Activated CD4-positive, CD25-positive, alpha-beta regulatory T cell treated with anti-CD3 and anti-CD28 coated beads, Interleukin-2, amount 50 U/mL, for 72 hours (primary cell): Measurements from ENCODE around the gene AKAP10.
A peak's percentile ranks its signal among the peaks of the same experiment; 100 is the strongest.
"Not testable (repeated sequence)": the region's sequence is repeated elsewhere in the genome, so short reads cannot be mapped to it uniquely, and the experiment has no call there.

Experiments used
- DNase-seq: peaks from one replicate; pipeline ENCODE4 v3.0.0; 2021

Gene AKAP10, protein sequence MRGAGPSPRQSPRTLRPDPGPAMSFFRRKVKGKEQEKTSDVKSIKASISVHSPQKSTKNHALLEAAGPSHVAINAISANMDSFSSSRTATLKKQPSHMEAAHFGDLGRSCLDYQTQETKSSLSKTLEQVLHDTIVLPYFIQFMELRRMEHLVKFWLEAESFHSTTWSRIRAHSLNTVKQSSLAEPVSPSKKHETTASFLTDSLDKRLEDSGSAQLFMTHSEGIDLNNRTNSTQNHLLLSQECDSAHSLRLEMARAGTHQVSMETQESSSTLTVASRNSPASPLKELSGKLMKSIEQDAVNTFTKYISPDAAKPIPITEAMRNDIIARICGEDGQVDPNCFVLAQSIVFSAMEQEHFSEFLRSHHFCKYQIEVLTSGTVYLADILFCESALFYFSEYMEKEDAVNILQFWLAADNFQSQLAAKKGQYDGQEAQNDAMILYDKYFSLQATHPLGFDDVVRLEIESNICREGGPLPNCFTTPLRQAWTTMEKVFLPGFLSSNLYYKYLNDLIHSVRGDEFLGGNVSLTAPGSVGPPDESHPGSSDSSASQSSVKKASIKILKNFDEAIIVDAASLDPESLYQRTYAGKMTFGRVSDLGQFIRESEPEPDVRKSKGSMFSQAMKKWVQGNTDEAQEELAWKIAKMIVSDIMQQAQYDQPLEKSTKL

DNA sequence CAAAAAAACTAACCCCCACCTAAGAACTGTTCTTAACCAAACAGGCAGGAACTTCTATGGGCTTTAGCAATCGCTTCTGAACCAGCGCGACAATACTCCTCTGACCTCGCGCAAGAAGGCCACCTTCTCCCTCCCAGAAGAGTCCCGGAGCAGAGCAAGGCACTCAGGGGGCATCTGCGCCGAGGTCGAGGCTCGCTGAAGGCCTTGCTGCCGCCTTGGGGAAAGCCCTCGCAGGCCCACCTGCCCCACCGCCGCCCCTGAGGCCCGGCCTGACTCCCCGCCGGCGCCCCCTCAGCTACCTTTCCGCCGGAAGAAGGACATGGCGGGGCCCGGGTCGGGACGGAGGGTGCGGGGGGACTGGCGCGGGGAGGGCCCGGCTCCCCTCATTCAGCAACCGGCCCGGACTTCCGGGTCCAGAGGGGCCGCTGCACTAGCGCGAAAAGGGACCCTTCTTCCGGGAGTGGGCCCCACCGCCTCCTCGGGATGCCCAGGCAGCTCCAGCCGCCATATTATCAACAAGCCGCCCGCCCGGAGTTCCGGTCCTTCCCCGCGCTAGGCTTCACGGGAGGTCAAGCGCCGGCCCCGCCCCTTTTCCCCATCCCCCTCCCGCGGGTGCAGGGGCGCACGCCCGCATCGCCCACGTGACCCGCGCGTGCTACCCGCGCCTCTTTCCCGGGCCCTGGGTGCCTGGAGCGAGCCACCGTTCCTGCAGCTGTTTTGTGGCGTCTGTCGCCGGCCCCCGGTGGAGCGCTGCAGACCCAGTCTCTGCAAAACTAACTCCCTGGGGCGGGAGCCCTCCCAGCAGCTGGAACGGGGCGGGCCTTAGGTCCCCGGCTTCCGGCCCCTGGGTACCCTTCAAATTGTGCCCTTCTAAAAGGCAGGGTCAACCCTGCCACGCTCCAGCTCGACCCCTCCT lies at the start of gene AKAP10:
AKAP10 (minus strand) TSS at position 536 of the 916 bp plus-strand sequence; CDS start at position 387, 149 bp downstream.
- peak; percentile 96 for DNase-seq

- DNase-seq, result no peak
Observed at GRCh38 chr17:20026960-20027359, 49.3 kb upstream of the AKAP10 start.

GRCh38 chr17:20022701-20023100 lies 45.1 kb upstream of the AKAP10 start:
- no peak for DNase-seq

DNA sequence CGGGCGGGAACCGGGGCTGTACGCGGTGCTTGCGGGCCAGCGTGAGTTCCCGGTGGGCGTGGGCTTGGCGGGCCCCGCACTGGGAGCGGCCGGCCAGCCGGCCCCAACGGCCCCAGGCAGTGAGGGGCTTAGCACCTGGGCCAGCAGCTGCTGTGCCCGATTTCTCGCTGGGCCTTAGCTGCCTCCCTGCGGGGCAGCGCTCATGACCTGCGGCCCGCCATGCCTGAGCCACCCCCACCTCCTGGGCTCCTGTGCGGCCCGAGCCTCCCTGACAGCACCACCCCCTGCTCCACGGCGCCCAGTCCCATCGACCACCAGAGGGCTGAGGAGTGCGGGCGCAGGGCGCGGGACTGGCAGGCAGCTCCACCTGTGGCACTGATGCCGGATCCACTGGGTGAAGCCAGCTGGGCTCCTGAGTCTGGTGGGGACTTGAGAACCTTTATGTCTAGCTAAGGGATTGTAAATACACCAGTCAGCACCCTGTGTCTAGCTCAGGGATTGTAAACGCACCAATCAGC lies 38.9 kb upstream of the AKAP10 start:
- DNase-seq, result not testable (repeated sequence)

DNA sequence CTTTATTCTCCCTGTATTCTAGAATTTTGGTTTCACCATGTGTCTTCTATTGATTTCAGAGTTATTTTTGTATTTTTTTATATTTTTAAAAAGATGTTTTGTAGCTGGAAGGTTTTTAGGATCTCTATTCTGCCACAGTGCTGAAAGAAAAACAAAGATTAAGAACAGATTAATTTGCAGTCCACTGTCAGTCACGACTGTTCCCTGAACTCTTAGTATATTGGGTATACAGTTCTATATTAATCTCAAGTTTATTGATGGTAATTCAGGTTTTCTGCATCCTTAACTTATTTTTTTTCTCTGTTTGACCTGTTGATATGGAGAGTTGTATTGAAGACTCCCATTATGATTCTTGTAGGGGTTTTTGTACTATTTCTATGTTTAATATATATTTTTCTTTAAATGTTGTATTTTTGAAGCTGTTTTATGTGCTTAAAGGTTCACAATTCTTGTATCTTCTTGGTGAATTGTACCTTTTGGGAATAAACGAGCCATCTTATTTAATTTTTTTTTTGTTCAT lies 34.4 kb upstream of the AKAP10 start:
- DNase-seq, result no peak

DNA sequence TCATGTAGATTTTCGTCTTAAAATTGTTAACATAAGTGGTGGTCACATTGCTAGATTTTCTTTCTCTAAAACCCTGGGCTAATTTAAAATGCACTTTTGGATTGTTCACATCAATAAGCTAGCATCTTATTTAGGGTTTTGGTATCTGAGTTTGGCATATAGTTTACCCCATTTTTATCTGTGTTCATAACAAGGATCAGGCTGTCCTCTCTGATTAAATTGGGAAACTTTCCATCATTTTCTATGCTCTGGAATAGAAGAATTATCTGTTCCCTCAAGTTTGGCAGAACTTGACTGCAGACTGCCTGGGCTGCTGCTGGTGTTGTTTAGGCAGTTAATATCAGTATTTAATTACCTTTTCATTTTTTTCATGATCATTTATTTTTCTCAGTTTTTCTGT lies 33.3 kb upstream of the AKAP10 start:
- no peak for DNase-seq

- no peak for DNase-seq
Observed at GRCh38 chr17:20010099-20010863, 32.7 kb upstream of the AKAP10 start.

DNA sequence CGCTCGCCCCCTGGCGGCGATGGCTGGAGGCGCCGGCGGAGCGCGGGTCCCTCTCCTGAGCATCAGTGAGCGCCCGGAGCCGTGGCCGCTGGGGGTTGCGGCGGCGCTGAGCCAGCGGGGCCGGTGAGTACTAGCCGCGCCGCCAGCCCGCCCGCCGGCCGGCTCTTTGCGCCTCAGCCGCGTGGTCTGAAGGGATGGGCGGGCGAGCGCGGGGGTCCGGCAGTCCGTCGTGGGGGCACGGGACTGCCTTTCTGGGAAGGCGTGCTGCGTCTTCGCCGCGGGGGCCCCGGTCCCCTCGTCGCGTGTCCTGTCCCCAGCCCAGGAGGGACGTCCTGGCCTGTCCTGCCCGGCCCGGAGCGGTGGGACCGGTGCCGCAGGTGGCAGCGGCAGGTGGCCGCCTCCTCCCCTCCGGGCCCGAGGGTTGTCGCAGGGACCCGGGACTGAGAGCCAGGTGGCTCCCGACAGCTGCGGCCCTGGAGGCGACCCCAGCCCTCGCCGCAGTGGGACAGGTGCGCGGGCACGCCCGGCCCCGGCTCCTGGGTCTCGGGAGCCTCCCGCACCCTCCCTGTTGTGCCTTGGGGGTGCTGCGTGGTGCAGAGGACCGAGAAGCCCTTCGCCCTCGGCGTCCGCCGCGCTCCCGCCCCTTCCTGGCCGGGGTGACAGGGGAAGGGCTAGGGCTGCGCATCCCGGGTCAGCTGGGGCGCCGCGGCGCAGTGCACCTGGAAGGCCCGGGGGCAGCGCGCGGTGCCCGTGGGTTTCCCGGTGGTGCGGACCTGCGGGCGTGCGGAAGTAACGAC lies 31.9 kb upstream of the AKAP10 start, which contains the start of gene SPECC1:
SPECC1 (plus strand) TSS at position 58 of the 797 bp plus-strand sequence. CDS start 87,293 bp downstream, outside the sequence.
- DNase-seq, result peak; percentile 92

DNA sequence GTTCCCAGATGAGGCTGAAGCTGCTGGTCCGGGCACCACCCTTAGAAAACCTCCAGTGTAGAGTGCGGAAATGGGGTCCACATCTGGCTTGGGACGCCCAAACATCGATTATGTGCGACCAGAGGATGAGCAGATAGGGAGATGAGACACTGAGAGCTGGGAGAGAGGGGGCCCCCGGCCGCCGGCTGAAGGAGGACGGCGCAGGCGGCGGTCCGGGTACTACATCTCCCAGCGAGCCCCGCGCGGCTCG lies 31.3 kb upstream of the AKAP10 start:
- DNase-seq, result no peak

- no peak for DNase-seq
Observed at GRCh38 chr17:20008242-20009051, 30.8 kb upstream of the AKAP10 start.

- no peak for DNase-seq
Observed at GRCh38 chr17:19996502-19996901, 18.9 kb upstream of the AKAP10 start.

- no peak for DNase-seq
Observed at GRCh38 chr17:19996086-19996485, 18.5 kb upstream of the AKAP10 start.

DNA sequence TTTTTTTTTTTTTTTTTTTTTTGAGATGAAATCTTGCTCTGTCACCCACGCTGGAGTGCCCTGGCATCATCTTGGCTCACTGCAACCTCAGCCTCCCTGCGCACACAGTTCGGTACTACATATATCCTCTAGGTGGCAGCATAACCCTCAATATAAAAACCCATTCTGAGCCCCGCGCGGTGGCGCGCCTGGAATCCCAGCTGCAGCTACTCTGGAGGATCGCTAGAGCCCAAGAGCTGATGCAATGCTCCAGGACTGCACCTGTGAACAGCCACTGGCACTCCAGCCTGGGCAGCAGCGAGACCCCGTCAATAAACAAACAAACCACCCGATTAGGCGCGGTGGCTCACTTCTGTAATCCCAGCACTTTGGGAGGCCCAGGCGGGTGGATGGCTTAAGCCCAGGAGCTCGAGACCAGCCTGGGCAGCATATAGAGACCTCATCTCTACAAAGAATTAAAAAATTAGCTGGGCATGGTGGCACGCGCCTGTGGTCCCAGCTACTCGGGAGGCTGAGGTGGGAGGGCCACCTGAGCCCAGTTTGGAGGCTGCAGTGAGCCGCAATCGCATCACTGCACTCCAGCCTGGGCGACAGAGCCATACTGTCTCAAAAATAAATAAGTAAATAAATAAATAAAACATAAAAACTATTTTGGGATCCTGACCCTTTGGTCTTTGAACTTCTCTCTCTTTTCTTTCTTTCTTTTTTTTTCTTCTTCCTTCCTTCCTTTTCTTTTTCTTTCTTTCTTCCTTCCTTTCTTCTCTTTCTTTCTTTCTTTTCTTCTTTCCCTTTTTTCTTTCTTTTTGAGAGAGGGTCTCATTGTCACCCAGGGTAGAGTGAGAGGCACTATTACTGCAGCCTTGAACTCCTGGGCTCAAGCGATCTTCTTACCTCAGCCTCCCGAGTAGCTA lies 15.4 kb upstream of the AKAP10 start:
- DNase-seq, result peak; percentile 67

- no peak for DNase-seq
Observed at GRCh38 chr17:19991252-19991885, 13.7 kb upstream of the AKAP10 start.

DNA sequence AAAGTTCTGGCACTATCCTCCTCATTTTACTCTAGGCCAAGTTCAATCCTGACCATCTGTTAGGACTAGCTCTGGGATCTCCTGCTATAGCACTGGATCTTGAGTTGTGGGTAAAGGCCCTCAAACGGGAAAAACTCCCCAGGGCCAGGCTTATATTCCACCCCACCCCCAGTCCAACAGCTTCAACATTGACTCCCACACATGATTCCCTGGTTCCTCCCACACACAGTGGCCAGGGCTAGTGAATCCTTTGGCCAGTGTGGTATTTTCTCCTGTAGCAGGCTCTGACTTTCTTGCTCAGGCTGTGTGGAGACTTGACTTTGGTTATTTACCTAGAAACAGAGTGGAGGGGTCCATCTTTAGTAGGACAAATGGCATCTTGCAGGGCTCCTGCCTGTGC lies 10.3 kb upstream of the AKAP10 start:
- DNase-seq, result no peak

GRCh38 chr17:19986941-19987861 lies 9.6 kb upstream of the AKAP10 start:
- no peak for DNase-seq

DNA sequence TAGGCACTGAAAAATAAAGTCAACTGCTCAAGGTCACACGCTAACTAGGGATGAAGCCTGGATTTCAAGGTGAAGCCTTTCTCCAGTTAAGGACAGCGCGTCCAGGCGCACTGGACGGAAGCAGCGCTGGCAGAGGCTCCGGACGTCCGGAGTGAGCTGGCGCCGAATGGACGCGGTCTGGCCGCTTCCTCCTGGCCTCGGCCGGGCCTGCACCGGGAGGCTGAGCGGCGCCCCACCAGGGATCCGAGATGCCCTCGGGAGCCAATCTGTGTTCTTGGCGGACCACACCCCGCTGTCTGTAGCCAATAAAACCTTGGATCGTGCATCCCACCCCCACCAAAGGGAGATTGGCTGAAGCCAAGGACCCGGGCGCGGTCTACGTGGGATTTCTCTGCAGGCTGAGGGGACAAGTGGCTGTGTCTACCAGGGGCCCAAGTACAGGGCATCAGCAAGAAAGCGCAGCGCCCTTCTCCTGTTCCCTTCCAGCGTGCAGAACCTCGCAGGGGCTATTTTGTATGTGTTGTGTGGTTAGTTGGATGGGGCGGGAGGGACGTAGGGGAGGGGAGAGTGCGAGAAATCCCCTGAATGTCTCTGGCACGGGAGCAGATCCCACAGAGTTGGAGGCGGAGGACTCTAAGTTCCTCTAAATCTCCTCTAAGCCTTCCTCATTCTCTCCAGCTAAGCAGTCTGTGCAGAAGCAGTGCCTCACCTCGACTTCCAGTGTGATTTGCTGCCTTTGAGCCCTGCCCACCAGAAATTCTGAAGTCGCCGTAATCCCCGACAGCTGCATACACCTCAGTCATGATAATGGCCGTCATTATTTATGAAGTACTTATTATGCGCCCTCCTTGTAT lies 2.5 kb upstream of the AKAP10 start:
- DNase-seq, result no peak
